Fibroblast of skin of left biceps (primary cell): ENCODE measurements around the gene ZFPM1.
A peak's percentile ranks its signal among the peaks of the same experiment; 100 is the strongest.

ENCODE experiments used
- DNase-seq, 2 experiments: peaks; one replicate each; pipeline ENCODE4 v3.0.0-alpha.2; 2013; ENCODE audit warnings: low read depth in 2 of 2

Gene ZFPM1

GRCh38 chr16:88448461-88449266 is 4.4 kb upstream of the ZFPM1 start:
- no peak for DNase-seq

DNA sequence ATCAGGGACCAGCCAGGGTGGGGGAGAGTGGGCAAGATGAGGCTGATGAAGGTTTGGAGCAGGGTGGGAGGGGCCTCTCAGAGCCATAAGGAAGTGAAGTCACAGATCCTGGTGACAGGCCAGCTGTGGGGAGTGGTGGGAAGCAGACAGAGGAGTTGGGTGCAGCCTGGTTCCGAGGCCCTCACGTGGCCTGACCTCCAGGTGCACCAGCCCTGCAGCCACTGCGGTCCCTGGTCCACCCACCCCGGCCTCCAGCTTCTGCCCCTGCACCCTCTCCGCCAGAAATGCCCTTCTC is 3.9 kb upstream of the ZFPM1 start:
- DNase-seq, result no peak

GRCh38 chr16:88451586-88452481 is 1.2 kb upstream of the ZFPM1 start:
- DNase-seq, result no peak

- DNase-seq, result peak; percentile 86 to 89
These were observed 431 bp upstream of the ZFPM1 start for GRCh38 chr16:88452482-88453216.

- DNase-seq, result no peak
These were observed 787 bp downstream of the ZFPM1 start for GRCh38 chr16:88453611-88454522.

- DNase-seq, result no peak
These were observed 1.5 kb downstream of the ZFPM1 start for GRCh38 chr16:88454523-88454947.

GRCh38 chr16:88455610-88456355 is 2.7 kb downstream of the ZFPM1 start:
- no peak for DNase-seq

DNA sequence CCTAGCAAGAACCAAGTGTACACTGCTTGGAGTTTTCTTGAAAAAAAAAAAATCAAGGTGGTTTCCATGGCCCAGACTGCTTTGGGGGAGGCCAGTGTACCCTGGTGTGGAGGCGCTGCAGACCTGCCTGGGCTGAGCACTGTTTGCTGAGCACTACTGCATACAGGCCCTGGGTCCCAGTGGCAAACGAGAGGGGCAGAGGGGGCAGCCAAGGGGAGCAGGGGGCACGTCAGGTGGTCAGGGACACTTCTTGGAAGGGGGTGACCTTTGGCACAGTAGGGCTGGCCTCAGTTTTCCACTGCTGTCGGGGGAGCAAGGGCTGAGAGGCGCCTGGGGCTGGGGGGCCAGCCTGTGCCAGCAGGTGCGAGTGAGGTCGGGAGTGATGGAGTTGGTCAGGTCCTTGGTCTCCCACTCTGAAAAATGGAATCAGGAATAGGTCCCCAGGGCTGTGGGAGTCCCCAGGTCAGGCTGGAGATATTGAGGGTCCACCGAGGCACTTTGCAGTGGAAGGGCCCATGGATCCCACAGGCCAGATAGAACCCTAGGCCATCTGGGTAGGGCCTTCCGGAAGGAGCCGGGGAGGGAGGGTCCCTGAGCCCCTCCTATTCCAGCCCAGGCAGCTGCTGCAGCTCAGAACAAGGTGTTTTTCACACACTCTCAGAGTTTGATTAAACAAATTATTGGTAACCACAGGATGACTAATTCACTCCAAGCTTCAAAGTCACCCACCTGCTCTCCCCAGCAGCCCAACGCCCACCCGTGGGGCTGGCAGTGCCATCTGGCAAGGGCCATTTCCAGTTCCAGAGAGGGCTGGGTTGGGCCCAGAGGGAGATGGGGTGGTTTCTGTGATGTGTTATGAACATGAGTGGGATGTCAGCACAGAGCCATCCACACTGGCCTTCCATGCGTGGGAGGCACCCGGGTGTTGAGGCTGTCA is 3.5 kb downstream of the ZFPM1 start:
- no peak for DNase-seq

- DNase-seq, result no peak
These were observed 5.1 kb downstream of the ZFPM1 start for GRCh38 chr16:88458039-88458772.

DNA sequence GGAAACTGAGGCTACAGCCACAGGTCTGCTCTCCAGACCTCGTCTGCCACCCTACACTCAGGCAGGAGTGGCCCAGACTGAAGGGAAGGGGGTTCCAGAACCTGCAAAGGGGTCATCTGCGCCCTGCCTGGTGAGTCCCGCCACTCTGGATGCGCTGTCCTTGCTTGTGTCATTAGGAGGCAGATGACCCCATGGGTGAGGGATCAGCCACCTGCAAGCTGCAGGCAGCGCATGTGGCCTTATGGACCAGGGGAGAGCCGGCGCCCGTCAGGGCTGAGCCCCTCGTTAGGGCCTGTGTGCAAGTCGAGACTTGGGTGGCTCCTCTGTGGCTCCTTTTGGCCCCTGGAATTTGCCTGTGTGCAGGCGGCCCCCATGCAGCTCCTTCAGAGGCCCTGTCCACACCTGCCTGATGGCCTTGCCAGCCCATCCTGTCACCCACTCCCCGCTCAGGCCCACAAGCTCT is 5.7 kb downstream of the ZFPM1 start:
- no peak for DNase-seq

DNA sequence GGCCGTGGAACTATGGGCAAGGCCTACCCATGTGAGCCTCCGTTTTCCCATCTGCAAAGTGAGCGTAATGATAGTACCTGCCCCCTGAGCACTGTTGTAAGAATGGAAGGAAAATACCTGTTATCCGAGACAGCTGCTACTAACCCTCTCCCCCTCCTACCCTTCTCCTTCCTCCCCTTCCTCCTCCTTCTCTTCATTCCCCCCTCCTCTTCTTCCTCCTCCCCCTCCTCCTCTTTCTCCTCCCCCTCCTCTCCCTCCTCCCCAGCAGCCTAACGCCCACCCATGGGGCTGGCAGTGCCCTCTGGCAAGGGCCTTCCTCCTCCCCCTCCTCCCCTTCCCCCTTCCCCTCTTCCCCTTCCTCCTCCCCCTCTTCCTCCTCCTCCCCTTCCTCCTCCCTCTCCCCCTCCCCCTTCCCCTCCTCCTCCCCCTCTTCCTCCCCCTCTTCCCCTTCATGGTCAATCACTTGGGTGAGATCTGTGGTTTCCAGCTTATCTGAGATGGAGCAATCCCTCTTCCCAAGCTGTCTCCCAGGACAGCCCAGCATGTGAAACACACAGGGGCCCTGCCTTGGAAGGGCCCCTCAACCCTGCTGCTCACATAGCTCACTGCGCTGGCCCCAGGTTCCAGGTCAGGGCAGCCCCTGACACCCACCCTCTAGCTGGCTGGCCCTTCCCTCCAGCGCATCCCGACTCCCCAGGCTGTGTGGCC is 6.4 kb downstream of the ZFPM1 start:
- DNase-seq, result no peak

DNA sequence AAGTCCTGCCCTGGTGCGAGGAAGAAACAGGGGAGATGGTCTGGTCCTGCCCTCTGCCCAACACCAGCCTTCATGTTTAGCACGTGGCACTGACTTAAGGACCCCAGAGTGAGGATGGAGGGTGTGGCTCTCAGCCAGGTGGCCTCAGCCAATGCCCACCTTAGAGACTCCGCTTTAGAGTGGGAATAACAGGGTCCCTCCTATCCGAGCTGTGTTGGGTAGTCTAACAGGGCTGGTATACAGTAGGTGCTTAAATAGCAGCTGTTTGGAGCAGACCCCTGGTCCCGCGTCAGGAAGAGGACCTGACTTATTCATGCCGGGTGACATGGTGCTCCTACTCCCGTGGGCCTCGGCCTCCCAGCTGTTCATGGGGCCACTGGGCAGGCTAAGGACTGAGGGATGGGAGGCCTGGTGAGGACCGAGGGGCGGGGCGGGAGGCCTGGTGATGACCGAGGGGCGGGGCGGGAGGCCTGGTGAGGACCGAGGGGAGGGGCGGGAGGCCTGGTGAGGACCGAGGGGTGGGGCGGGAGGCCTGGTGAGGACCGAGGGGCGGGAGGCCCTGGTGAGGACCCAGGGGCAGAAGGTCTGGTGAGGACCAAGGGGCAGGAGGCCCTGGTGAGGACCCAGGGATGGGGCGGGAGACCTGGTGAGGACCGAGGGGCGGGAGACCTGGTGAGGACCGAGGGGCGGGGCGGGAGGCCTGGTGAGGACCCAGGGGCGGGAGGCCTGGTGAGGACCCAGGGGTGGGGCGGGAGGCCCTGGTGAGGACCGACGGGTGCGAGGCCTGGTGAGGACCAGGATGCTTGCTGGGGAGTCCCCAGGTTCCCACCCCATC is 7.6 kb downstream of the ZFPM1 start:
- DNase-seq, result no peak

DNA sequence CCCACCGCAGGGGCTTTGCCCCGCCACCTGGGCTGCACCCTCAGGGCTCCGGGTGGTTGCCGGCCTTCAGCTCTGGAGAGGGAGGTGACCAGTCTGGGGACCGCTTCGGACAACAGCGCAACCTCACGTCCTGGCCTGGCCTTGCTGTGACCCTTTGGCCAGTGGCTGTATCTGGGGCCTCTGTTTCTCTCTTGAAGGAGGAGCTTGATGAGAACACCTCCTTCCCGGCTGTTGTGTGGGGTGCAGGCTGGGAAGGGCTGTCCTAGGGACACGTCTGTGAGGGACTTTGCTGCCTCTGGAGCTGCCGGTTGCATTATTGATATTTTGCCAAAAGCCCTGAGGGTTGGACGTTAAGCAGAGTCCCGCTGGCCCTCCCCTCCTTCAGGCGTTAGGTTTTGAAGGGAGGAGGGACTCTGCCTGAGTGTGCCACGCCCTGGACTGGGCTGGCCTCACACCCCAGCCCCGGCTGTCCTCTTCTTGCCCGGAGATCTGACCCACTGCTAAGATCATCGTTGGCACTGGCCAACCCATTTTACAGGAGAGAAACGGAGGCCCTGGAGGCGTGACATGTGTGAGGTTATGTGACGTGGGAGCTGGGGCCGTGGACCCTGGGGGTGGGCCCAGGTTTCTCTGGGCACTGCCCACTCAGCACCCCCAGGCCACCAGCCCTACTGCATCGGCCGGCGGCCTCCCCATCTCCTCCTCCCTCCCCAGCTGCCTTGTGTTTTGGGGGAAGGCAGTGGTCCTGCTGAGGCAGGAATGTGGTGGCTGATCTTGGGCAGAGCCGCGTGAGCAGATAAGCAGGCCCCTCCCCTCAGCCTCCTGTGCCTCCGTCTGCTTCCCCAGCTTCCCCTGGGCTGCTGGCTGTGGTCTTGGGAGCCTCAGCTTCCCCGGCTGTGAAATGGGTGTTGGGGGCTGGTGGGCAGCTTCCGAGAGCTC is 8.5 kb downstream of the ZFPM1 start:
- DNase-seq, result no peak

GRCh38 chr16:88462396-88462795 is 9.3 kb downstream of the ZFPM1 start:
- DNase-seq, result no peak

GRCh38 chr16:88463411-88463810 is 10.3 kb downstream of the ZFPM1 start:
- no peak for DNase-seq
